Right lobe of liver (tissue), 6 donors: ENCODE measurements around the gene GSTO2. TPM values are rescaled to one million over a fixed set of nuclear protein-coding genes. Genes with fewer than 3 reads are reported as not detected.

Experiments used
- ATAC-seq, 4 donors: fragments of 200-7000 bp; cut with Tn5 transposase; one replicate each; pipeline ENCODE4 v1.9.1; 2020; ENCODE audit warnings: mild to moderate bottlenecking in 4 of 4, moderate library complexity in 4 of 4
- DNase-seq, 3 donors: peaks; one replicate each; pipeline ENCODE4 v3.0.0-alpha.2; 2020
- H3K27ac ChIP-seq, 3 donors: fragments of 200-600 bp; one replicate each; pipeline ENCODE4 v1.8.0; 2022
- H3K27me3 ChIP-seq, 2 donors: fragments of 200-600 bp; one replicate each; pipeline ENCODE4 v1.8.0; 2022
- H3K36me3 ChIP-seq, 4 donors: fragments of 200-600 bp; sonication (generic) in 1 of 4; one replicate each; pipeline versions ENCODE4 v1.5.1 to v1.8.0; 2017 to 2022; ENCODE audit warnings: control low read depth in 1 of 4
- H3K4me1 ChIP-seq, 4 donors: fragments of 200-600 bp; sonication (generic) in 1 of 4; one replicate each; pipeline versions ENCODE4 v1.5.1 to v1.8.0; 2017 to 2022; ENCODE audit warnings: control low read depth in 1 of 4
- H3K4me3 ChIP-seq, 3 donors: fragments of 200-600 bp; one replicate each; pipeline ENCODE4 v1.8.0; 2022
- H3K9me3 ChIP-seq, 4 donors: fragments of 200-600 bp; sonication (generic) in 1 of 4; one replicate each; pipeline versions ENCODE4 v1.5.1 to v1.8.0; 2017 to 2022; ENCODE audit warnings: control low read depth in 1 of 4
- CTCF ChIP-seq, 4 donors: fragments of 200-600 bp in 3 of 4; fragments of 450-650 bp in 1 of 4; IDR thresholded peaks; one replicate each; pipeline versions ENCODE4 v1.5.1 to v1.8.0; 2016 to 2022; ENCODE audit warnings: antibody characterized with exemption in 4 of 4, mild to moderate bottlenecking in 2 of 4
- POLR2A ChIP-seq: fragments of 450-650 bp; IDR thresholded peaks from one replicate; pipeline ENCODE4 v1.6.1; 2017; ENCODE audit warnings: antibody characterized with exemption, mild to moderate bottlenecking
- WGBS: methylation state at CpG from one replicate; pipeline ENCODE4 v1.1.6; 2018; ENCODE audit warnings: low coverage, low lambda C conversion rate; ENCODE audit not compliant: insufficient coverage; ENCODE audit errors: missing lambda C conversion rate; 5-methylcytosine and 5-hydroxymethylcytosine counted together
- intact Hi-C, 2 donors: fragments of 100-400 bp; cut with DNase I; formaldehyde crosslinking; loops; one replicate each; pipeline versions ENCODE4 v1.11.2 to v1.14.1; 2022
- total RNA-seq, 6 experiments: library from RNA; depleted of rRNA in 2 of 6; stranded (reverse); fragments of >200 nt in 2 of 6; fragmentation: NEBNext Ultra II Directional in 3 of 6; extraction: Animal tissue kit (Norgen Biotek cat#: 25700) in 3 of 6; gene quantifications; one replicate each; pipeline versions ENCODE4 v1.1.0 to v1.2.4, GENCODE V29; 2016 to 2023
- donor health status: DM: no; HTN: yes; CAD: no.
- donor health status: DM: no; HTN: no; CAD: no.
- donor health status: DM: no; HTN: no; CAD: no.
- donor health status: DM: no; HTN: yes; CAD: no.
- donor health status: DM: no; HTN: yes; CAD: no.

The GSTO2 gene
- total RNA-seq, 6 experiments from 2014 or later, result 1.4 to 5.3 (median 2.8) TPM

DNA sequence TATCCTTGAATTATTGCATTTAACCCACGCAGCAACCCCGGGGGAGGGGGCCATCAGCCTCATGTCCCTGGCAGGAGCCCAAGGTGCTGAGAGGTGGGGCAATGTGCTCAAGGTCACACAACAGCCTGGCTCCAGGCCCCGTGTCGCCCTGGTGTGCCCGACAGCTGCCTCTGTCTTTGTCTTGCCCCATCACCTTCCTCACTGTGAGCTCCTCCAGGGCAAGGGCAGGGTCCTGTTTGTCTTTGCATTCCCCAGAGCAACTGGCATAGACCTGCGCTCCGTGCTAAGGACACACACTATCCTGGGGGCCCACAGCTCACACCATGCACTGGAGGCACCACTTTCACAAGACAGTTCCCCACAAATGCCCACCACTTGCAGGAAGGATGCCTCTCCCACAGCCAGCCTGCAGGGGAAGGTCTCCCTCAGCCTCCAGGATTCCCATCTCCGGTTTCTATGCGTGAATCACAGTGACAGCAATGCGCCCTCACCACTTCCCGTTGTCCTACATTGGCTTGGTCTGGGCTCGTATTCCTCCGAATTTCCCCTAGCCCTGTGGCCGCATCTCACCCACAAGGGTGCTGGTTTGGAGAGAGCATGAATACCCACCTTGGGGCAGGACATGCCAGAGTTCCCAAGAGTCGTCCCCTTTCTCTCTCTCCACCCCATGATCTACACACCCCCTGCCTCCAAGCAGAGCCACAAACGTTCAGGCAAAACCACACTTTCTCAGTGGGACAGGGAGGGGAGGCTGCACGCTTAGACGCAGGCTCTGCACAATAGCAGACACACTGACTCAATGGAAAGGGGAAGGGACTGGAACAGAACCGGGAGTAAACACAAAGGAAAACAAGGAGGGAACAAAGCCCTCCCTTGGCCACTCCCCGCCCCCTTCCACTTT lies 59.0 kb downstream of the GSTO2 start:
- Histone ChIP-seq H3K27me3 (no peaks in the 10 kb centered on the region), H3K27ac (peak overlapping the region; percentile 26 to 47 (median 34)), H3K4me1 (peaks cover 0 to 30% (median 0%) of the 10 kb centered on the region in 4 donors), H3K9me3 (no peaks in the 10 kb centered on the region), H3K4me3 (no peak overlapping the region), H3K36me3 (no peaks in the 10 kb centered on the region)
- TF ChIP-seq CTCF (IDR thresholded peaks at IDR 0.05), result no peak
- no peak for TF ChIP-seq POLR2A
- ATAC-seq (peak in 2 of 4 donors; percentile 2 to 3), DNase-seq (peak in 1 of 3 donors; percentile 35)
- intact Hi-C loops, result no loop called here
- 30% methylated on average over 15 of the region's 20 CpGs for WGBS

DNA sequence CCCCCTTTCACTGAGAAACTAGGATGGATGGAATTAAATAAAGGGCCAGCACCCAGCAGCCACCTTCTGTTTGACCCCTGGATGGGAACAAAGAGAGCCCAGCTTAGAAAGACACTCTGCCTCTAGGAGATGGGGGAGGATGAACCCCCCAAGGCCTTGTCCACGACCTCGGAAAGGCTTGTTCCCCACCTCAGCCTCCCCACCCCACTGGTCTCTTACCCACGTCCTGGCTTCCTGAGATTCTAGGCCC lies 59.6 kb downstream of the GSTO2 start:
- intact Hi-C loops, result no loop called here
- Histone ChIP-seq H3K27me3 (no peaks in the 10 kb centered on the region), H3K27ac (peak overlapping the region in 2 of 3 donors; percentile 34 to 47), H3K36me3 (no peaks in the 10 kb centered on the region), H3K4me1 (peaks cover 0 to 30% (median 0%) of the 10 kb centered on the region in 4 donors), H3K9me3 (no peaks in the 10 kb centered on the region), H3K4me3 (no peak overlapping the region)
- TF ChIP-seq CTCF (IDR thresholded peaks at IDR 0.05) (no peak), POLR2A (no peak)
- no peak for ATAC-seq
- 80% methylated on average over 1 of the region's 3 CpGs for WGBS
- DNase-seq, result no peak

DNA sequence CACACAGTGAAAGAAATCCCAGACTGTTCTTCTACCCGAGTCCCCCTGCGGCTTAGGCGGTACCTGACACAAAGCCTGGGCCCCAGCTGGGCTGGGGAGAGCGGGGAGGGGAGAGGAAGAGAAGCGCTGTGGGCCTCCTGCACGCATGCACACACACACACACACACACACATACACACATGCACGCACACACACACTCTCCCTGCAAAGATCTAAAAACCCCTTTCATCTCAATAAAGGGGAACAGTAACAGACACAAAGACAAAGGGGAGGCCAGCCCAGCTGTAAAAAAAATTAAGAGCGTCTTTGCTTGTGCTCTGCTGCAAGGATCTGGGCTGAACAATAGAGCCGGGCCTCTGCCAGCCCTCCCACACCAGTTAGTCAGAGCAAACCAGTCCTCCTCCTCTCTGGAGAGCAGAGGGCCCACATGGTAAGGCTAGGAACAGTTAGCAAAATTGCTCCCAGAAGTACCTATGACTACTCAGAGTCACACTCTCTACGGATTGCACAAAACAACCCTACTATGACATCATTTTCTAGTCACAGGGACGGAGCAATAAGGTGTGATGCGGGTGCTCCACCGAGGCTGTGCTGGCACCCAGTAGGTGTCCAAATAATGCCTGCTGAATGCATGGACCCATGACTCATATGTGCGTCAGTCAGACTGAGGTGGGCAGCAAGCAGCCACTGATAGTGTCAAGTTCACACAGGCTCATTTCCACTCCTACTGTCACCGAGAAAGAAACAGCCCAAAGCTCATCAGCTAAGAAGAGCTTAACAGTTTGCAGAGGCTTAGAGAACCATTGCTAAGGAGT lies 60.1 kb downstream of the GSTO2 start:
- peak in 2 of 4 donors; percentile 5 for ATAC-seq
- Histone ChIP-seq H3K27ac (peak overlapping the region; percentile 8 to 59 (median 34)), H3K9me3 (no peaks in the 10 kb centered on the region), H3K27me3 (no peaks in the 10 kb centered on the region), H3K4me3 (no peak overlapping the region), H3K4me1 (peaks cover 0 to 30% (median 0%) of the 10 kb centered on the region in 4 donors), H3K36me3 (no peaks in the 10 kb centered on the region)
- WGBS, result 41% methylated on average over 5 of the region's 15 CpGs
- TF ChIP-seq CTCF (IDR thresholded peaks at IDR 0.05), result no peak
- no peak for TF ChIP-seq POLR2A
- DNase-seq, result peak in 1 of 3 donors; percentile 38
- intact Hi-C loops, result no loop called here

DNA sequence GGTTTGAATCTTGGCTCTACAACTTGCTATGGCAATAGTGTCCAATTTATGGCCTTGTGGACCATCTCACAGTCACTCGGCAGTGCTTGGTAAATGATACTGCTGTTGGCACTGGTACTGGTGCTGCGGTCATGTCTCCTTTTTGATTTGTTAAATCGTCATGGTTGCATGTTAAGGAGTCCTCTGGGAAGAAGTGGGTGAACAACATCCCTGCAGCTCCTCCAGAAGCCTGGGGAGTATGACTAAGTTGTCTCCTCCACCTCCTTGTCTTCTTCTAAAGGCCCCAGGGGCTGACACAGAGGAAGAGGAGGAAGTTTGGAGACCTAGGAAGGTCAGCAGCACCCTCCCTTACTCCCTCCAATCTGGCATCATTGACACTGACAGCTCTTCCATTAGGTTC lies 60.8 kb downstream of the GSTO2 start:
- Histone ChIP-seq H3K4me3 (no peak overlapping the region), H3K27ac (peak overlapping the region; percentile 8 to 59 (median 34)), H3K36me3 (no peaks in the 10 kb centered on the region), H3K4me1 (peaks cover 0 to 32% (median 0%) of the 10 kb centered on the region in 4 donors), H3K27me3 (no peaks in the 10 kb centered on the region), H3K9me3 (no peaks in the 10 kb centered on the region)
- no peak for ATAC-seq
- DNase-seq, result no peak
- TF ChIP-seq POLR2A (no peak), CTCF (IDR thresholded peaks at IDR 0.05) (no peak)
- WGBS, result no CpG with 5 or more reads among the region's 3 CpGs
- intact Hi-C loops, result no loop called here
